ENCODE results near the gene C16orf78.

GRCh38 chr16:49422896-49423295 is 49.3 kb downstream of the C16orf78 start:
- TF ChIP-seq POLR2AphosphoS5 (IDR thresholded peaks at IDR 0.05) = no peak
- no peak for TF ChIP-seq POLR2A (IDR thresholded peaks at IDR 0.05)
- no peak for TF ChIP-seq CTCF (IDR thresholded peaks at IDR 0.05)
- TF ChIP-seq EP300 (IDR thresholded peaks at IDR 0.05) = no peak

All from gastroesophageal sphincter (tissue), 3 donors.